A549 (cell line): ENCODE data around the gene APOD.
"Not testable (repeated sequence)": the region's sequence is repeated elsewhere in the genome, so short reads cannot be mapped to it uniquely, and the experiment has no call there.

Experiments
- BHLHE40 ChIP-seq: IDR thresholded peaks from 2 replicates; pipeline ENCODE4 v1.6.1; 2012; ENCODE audit warnings: low read depth, low read length, inconsistent platforms
- CEBPB ChIP-seq, 2 experiments: fragments of >200 bp in 1 of 2; sonication (Bioruptor Twin) in 1 of 2; formaldehyde crosslinking in 1 of 2; IDR thresholded peaks; 2 replicates each; pipeline ENCODE4 v1.6.1; 2012 to 2016
- ELK1 ChIP-seq: fragments of 150-350 bp; IDR thresholded peaks from 2 replicates; pipeline ENCODE4 v1.6.1; 2014; ENCODE audit warnings: low read depth, mild to moderate bottlenecking, low read length
- FOSL2 ChIP-seq, 2 experiments: fragments of 450-650 bp in 1 of 2; fragments of >200 bp in 1 of 2; sonication (Bioruptor Twin) in 1 of 2; formaldehyde crosslinking; IDR thresholded peaks; 2 replicates each; pipeline versions ENCODE4 v1.5.0 to v1.6.1; 2016 to 2020; ENCODE audit warnings: mild to moderate bottlenecking in 1 of 2, moderate library complexity in 1 of 2
- HDAC2 ChIP-seq: fragments of 200-600 bp; sonication (generic); IDR thresholded peaks from 2 replicates; pipeline ENCODE4 v1.6.1; 2016
- MAFK ChIP-seq: fragments of 450-650 bp; IDR thresholded peaks from 2 replicates; pipeline ENCODE4 v1.6.1; 2014; ENCODE audit not compliant: partially characterized antibody
- PBX3 ChIP-seq: IDR thresholded peaks from 2 replicates; pipeline ENCODE4 v1.6.1; 2012
- POLR2A ChIP-seq: IDR thresholded peaks from 2 replicates; pipeline ENCODE4 v1.6.1; 2012; ENCODE audit warnings: mild to moderate bottlenecking, low read length
- RCOR1 ChIP-seq: fragments of 150-350 bp; IDR thresholded peaks from 2 replicates; pipeline ENCODE4 v1.6.1; 2014; ENCODE audit warnings: antibody characterized with exemption, low read length, low read depth
- TF ChIP-seq, protein P1 (sequence below): fragments of >200 bp; sonication (Bioruptor Twin); formaldehyde crosslinking; IDR thresholded peaks from 3 replicates; pipeline ENCODE4 v1.5.1; 2016

GRCh38 chr3:195624171-195624570 lies 40.4 kb upstream of the APOD start:
- TF ChIP-seq, protein P1, sequence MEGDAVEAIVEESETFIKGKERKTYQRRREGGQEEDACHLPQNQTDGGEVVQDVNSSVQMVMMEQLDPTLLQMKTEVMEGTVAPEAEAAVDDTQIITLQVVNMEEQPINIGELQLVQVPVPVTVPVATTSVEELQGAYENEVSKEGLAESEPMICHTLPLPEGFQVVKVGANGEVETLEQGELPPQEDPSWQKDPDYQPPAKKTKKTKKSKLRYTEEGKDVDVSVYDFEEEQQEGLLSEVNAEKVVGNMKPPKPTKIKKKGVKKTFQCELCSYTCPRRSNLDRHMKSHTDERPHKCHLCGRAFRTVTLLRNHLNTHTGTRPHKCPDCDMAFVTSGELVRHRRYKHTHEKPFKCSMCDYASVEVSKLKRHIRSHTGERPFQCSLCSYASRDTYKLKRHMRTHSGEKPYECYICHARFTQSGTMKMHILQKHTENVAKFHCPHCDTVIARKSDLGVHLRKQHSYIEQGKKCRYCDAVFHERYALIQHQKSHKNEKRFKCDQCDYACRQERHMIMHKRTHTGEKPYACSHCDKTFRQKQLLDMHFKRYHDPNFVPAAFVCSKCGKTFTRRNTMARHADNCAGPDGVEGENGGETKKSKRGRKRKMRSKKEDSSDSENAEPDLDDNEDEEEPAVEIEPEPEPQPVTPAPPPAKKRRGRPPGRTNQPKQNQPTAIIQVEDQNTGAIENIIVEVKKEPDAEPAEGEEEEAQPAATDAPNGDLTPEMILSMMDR: not testable (repeated sequence)
- not testable (repeated sequence) for TF ChIP-seq FOSL2 (IDR thresholded peaks at IDR 0.05); FOSL2 (CRISPR knock-in tag; IDR thresholded peaks at IDR 0.05); RCOR1; POLR2A; ELK1; PBX3; HDAC2; MAFK; BHLHE40; CEBPB (IDR thresholded peaks at IDR 0.05)
